PFSK-1 (cell line): ENCODE data around the gene PNMA8C.

Source experiments
- FOXP2 ChIP-seq: optimal IDR thresholded peaks from 2 replicates; pipeline ENCODE3; 2011; ENCODE audit warnings: borderline replicate concordance, control low read depth, inconsistent platforms; ENCODE audit not compliant: insufficient read depth; ENCODE audit errors: extremely low read length, extremely low read depth
- POLR2AphosphoS5 ChIP-seq: IDR thresholded peaks from 2 replicates; pipeline ENCODE4 v1.6.1; 2012; ENCODE audit warnings: low read depth, mild to moderate bottlenecking, control low read depth, low read length, moderate library complexity
- REST ChIP-seq, 2 experiments: IDR thresholded peaks; 2 replicates each; pipeline versions ENCODE4 v1.6.1 to v1.8.0; 2011 to 2012; ENCODE audit warnings: low read depth in 2 of 2, low read length in 2 of 2, control low read depth in 1 of 2, inconsistent platforms in 1 of 2, mild to moderate bottlenecking in 1 of 2, moderate library complexity in 1 of 2; ENCODE audit not compliant: insufficient read depth in 1 of 2
- SIN3A ChIP-seq: IDR thresholded peaks from 2 replicates; pipeline ENCODE4 v1.6.1; 2012; ENCODE audit warnings: mild to moderate bottlenecking, low read length, moderate library complexity, borderline replicate concordance; ENCODE audit not compliant: insufficient read depth
- TAF1 ChIP-seq: IDR thresholded peaks from 2 replicates; pipeline ENCODE4 v1.6.1; 2012; ENCODE audit warnings: low read length, control low read depth, borderline replicate concordance; ENCODE audit not compliant: insufficient read depth

The PNMA8C gene

GRCh38 chr19:46463516-46463915 lies 34.8 kb upstream of the PNMA8C start:
- TF ChIP-seq REST (IDR thresholded peaks at IDR 0.05; ENCODE audit: insufficient read depth in 1 of 2, low read depth in 2 of 2, low read length in 2 of 2) (no peak), POLR2AphosphoS5 (no peak), TAF1 (no peak), SIN3A (no peak), FOXP2 (no peak)

DNA sequence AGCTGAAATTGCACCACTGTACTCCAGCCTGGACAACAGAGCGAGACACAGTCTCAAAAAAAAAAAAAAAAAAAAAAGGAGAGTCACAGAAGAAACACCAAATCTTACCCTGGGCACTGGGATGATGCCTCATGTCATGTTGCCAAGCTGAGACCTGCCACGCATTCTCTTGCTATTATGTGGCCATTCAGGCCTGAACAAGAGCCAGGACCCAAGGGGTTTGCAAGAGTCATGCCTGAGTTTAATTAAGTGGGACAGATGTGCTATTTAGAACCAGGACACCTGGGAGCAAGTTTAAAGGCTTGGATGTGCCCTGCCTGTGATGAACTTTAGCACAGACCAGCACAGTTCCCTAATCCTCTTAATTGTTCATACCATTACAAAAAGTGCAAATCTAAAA lies 32.8 kb upstream of the PNMA8C start:
- TF ChIP-seq REST (IDR thresholded peaks at IDR 0.05; ENCODE audit: insufficient read depth in 1 of 2, low read depth in 2 of 2, low read length in 2 of 2) (no peak), SIN3A (no peak), POLR2AphosphoS5 (no peak), TAF1 (no peak), FOXP2 (no peak)

GRCh38 chr19:46460981-46461380 lies 32.2 kb upstream of the PNMA8C start:
- no peak for TF ChIP-seq POLR2AphosphoS5
- TF ChIP-seq REST (IDR thresholded peaks at IDR 0.05; ENCODE audit: insufficient read depth in 1 of 2, low read depth in 2 of 2, low read length in 2 of 2): no peak
- no peak for TF ChIP-seq TAF1
- TF ChIP-seq FOXP2: no peak
- no peak for TF ChIP-seq SIN3A

- TF ChIP-seq REST (IDR thresholded peaks at IDR 0.05; ENCODE audit: insufficient read depth in 1 of 2, low read depth in 2 of 2, low read length in 2 of 2) (no peak), POLR2AphosphoS5 (no peak)
Observed at GRCh38 chr19:46460055-46460454, 31.3 kb upstream of the PNMA8C start.

DNA sequence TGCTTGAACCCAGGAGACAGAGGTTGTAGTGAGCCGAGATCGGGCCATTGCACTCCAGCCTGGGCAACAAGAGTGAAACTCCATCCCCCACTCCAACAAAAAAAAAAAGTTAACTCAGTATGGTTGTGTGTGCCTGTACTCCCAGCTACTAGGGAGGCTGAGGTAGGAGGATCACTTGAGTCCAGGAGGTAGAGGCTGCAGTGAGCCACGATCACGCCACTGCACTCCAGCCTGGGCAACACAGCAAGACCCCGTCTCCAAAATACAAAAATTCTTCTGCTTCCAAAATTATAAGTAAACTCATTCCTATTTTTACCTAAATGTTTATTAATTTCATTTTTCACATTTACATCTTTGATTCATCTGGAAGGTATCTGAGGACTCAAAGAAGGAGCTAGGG lies 28.2 kb upstream of the PNMA8C start:
- TF ChIP-seq FOXP2: no peak

DNA sequence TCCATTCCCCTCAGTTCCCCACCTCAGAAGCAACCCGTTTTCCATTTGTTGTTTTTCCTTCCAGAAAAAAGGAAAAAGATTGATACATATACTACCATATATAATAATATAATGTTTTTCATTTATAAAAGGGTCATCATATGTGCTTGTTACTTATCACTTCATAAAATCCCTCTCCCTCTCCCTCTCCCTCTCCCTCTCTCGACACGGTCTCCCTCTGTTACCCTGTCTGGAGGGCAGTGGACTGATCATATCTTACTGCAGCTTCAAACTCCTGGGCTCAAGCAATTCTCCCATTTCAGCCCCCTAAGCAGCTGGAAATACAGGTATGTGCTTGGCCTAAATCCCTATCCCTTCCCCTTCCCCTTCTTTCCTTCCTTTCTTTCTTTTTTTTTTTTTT lies 25.5 kb upstream of the PNMA8C start:
- TF ChIP-seq REST (IDR thresholded peaks at IDR 0.05; ENCODE audit: insufficient read depth in 1 of 2, low read depth in 2 of 2, low read length in 2 of 2): no peak
- TF ChIP-seq POLR2AphosphoS5: no peak
- no peak for TF ChIP-seq SIN3A
- TF ChIP-seq FOXP2: no peak
- TF ChIP-seq TAF1: no peak
